HCT116 (cell line): Measurements from ENCODE around the gene HPCAL1. TPM values are rescaled to one million over a fixed set of nuclear protein-coding genes. Genes with fewer than 3 reads are reported as not detected.

Experiments
- ATAC-seq: fragments of 200-7000 bp; cut with Tn5 transposase; 2 replicates; pipeline ENCODE4 v1.9.1; 2020; ENCODE audit warnings: mild to moderate bottlenecking, moderate library complexity
- BruUV-seq: library from RNA; stranded (reverse); fragments of 400-500 nt; replicated peaks from 2 replicates; lab custom pipeline; 2021; lab: Mats Ljungman, UMichigan
- CTCF ChIA-PET: fragments of 300-600 bp; sonication (Branson Sonifier 250); formaldehyde crosslinking; loops from one replicate; lab custom pipeline; 2021; ENCODE audit warnings: antibody characterized with exemption; lab: Charles Lee
- POLR2A ChIA-PET: fragments of 300-600, 350-600 bp; sonication (Branson Sonifier 250); formaldehyde crosslinking; loops from one replicate; lab custom pipeline; 2021; ENCODE audit warnings: antibody characterized with exemption; lab: Charles Lee
- RAD21 ChIA-PET, 2 experiments: fragments of 300-600 bp; sonication (Branson Sonifier 250); formaldehyde crosslinking; loops; one replicate each; lab custom pipeline; 2023; ENCODE audit warnings: low total read pairs in 2 of 2; ENCODE audit not compliant: uncharacterized antibody in 2 of 2, unreplicated experiment in 2 of 2, low non-redundant PET in 1 of 2; lab: Charles Lee
- DNase-seq: peaks from one replicate; pipeline ENCODE4 v3.0.0-alpha.2; 2010; ENCODE audit warnings: low read depth, low spot score
- H2AFZ ChIP-seq: fragments of 200-600 bp; shearing (Covaris generic), sonication (generic); 2 replicates; pipeline ENCODE4 v1.6.1; 2017; ENCODE audit warnings: low read depth, mixed run types, mixed read lengths, antibody characterized with exemption, low read length; ENCODE audit not compliant: poor library complexity, severe bottlenecking
- H3K27ac ChIP-seq: 2 replicates; pipeline ENCODE4 v1.5.1; 2012; ENCODE audit warnings: low read depth, low read length
- H3K27me3 ChIP-seq: fragments of 200-600 bp; sonication (generic); 2 replicates; pipeline ENCODE4 v1.6.1; 2016; ENCODE audit warnings: mixed run types, low read length, mixed read lengths; ENCODE audit not compliant: insufficient read depth
- H3K36me3 ChIP-seq, 2 experiments: fragments of 200-500 bp in 1 of 2; fragments of 200-600 bp in 1 of 2; sonication (Bioruptor generic) in 1 of 2; sonication (generic) in 1 of 2; 2 replicates each; pipeline versions ENCODE4 v1.5.1 to v1.6.1; 2014 to 2016; ENCODE audit warnings: low read length in 2 of 2, inconsistent platforms in 1 of 2, mixed read lengths in 1 of 2, mixed run types in 1 of 2; ENCODE audit not compliant: insufficient read depth in 2 of 2, control insufficient read depth in 1 of 2
- H3K4me1 ChIP-seq, 2 experiments: fragments of 200-600 bp in 1 of 2; sonication (generic) in 1 of 2; 2 replicates each; pipeline versions ENCODE4 v1.5.1 to v1.6.1; 2012 to 2017; ENCODE audit warnings: low read length in 2 of 2, inconsistent platforms in 1 of 2, mild to moderate bottlenecking in 1 of 2, mixed read lengths in 1 of 2, mixed run types in 1 of 2, moderate library complexity in 1 of 2; ENCODE audit not compliant: insufficient read depth in 2 of 2, control insufficient read depth in 1 of 2
- H3K4me2 ChIP-seq: fragments of 200-600 bp; sonication (generic); 2 replicates; pipeline ENCODE4 v1.6.1; 2017; ENCODE audit warnings: mixed run types, low read length, mixed read lengths
- H3K4me3 ChIP-seq, 2 experiments: fragments of 200-600 bp in 1 of 2; sonication (generic) in 1 of 2; replicated peaks in 1 of 2; 2 replicates each; pipeline ENCODE4 v1.5.1; 2011 to 2016; ENCODE audit warnings: low read length in 2 of 2, control low read depth in 1 of 2, low read depth in 1 of 2, mild to moderate bottlenecking in 1 of 2, mixed read lengths in 1 of 2, mixed run types in 1 of 2
- H3K79me2 ChIP-seq: fragments of 200-600 bp; sonication (generic); 2 replicates; pipeline ENCODE4 v1.6.1; 2017; ENCODE audit warnings: mild to moderate bottlenecking, mixed run types, low read length, moderate library complexity, mixed read lengths; ENCODE audit not compliant: insufficient read depth
- H3K9ac ChIP-seq: fragments of 200-600 bp; sonication (generic); 2 replicates; pipeline ENCODE4 v1.6.1; 2016; ENCODE audit warnings: low read length, mixed read lengths
- H3K9me2 ChIP-seq: fragments of 200-600 bp; sonication (generic), shearing (Covaris generic); 2 replicates; pipeline ENCODE4 v1.6.1; 2017; ENCODE audit warnings: mixed run types, mild to moderate bottlenecking, moderate library complexity; ENCODE audit not compliant: insufficient read depth
- H3K9me3 ChIP-seq, 2 experiments: fragments of 200-500 bp in 1 of 2; fragments of 200-600 bp in 1 of 2; sonication (Bioruptor generic) in 1 of 2; sonication (generic) in 1 of 2; 2 replicates each; pipeline ENCODE4 v1.6.1; 2014 to 2017; ENCODE audit warnings: low read length in 2 of 2, mixed read lengths in 2 of 2, inconsistent platforms in 1 of 2, low read depth in 1 of 2, mild to moderate bottlenecking in 1 of 2, mixed run types in 1 of 2, moderate library complexity in 1 of 2; ENCODE audit not compliant: control insufficient read depth in 1 of 2, insufficient read depth in 1 of 2
- H4K20me1 ChIP-seq: fragments of 200-600 bp; sonication (generic), shearing (Covaris generic); 2 replicates; pipeline ENCODE4 v1.6.1; 2017; ENCODE audit warnings: mixed run types, mild to moderate bottlenecking, moderate library complexity; ENCODE audit not compliant: insufficient read depth
- CEBPB ChIP-seq: IDR thresholded peaks from 2 replicates; pipeline ENCODE4 v1.6.1; 2012; ENCODE audit warnings: low read depth
- CTCF ChIP-seq, 3 experiments: fragments of 200-600 bp in 1 of 3; sonication (generic) in 1 of 3; IDR thresholded peaks in 2 of 3; conservative IDR thresholded peaks in 1 of 3; 2 replicates each; pipeline ENCODE4 v1.5.1; 2012 to 2017; ENCODE audit warnings: low read depth in 2 of 3, low read length in 2 of 3, antibody characterized with exemption in 1 of 3, borderline replicate concordance in 1 of 3, control low read depth in 1 of 3, mild to moderate bottlenecking in 1 of 3, mixed read lengths in 1 of 3, mixed run types in 1 of 3, moderate library complexity in 1 of 3; ENCODE audit not compliant: insufficient read depth in 1 of 3
- POLR2A ChIP-seq: IDR thresholded peaks from 2 replicates; pipeline ENCODE4 v1.7.0; 2011; ENCODE audit warnings: borderline replicate concordance; ENCODE audit not compliant: insufficient read depth, insufficient read length; ENCODE audit errors: extremely low read depth
- POLR2AphosphoS5 ChIP-seq: IDR thresholded peaks from 2 replicates; pipeline ENCODE4 v1.6.1; 2011; ENCODE audit warnings: mild to moderate bottlenecking, low read depth, low read length, moderate library complexity
- SIN3A ChIP-seq: IDR thresholded peaks from 2 replicates; pipeline ENCODE4 v1.6.1; 2012; ENCODE audit warnings: low read depth
- TCF7L2 ChIP-seq: IDR thresholded peaks from 2 replicates; pipeline ENCODE4 v1.7.0; 2011; ENCODE audit warnings: borderline replicate concordance, inconsistent platforms; ENCODE audit not compliant: insufficient read depth, insufficient read length; ENCODE audit errors: extremely low read depth
- ZFX ChIP-seq: fragments of 450-650 bp; IDR thresholded peaks from 2 replicates; pipeline ENCODE4 v1.6.1; 2017
- intact Hi-C: fragments of 100-400 bp; cut with micrococcal nuclease; formaldehyde crosslinking; loops from 2 replicates; pipeline ENCODE4 v1.10.0; 2022
- total RNA-seq: library from RNA; stranded (reverse); gene quantifications from one replicate; pipeline ENCODE4 v1.2.1, GENCODE V29; 2021; ENCODE audit not compliant: unreplicated experiment

HPCAL1 gene
- total RNA-seq, 1 experiment from 2014 or later = 111 TPM

- no peak overlapping the region for H3K9ac ChIP-seq
- no peak overlapping the region for H3K27ac ChIP-seq
- H3K79me2 ChIP-seq = peaks cover 60% of the 10 kb centered on the region
- no peaks in the 10 kb centered on the region for H3K9me2 ChIP-seq
- H3K27me3 ChIP-seq = no peaks in the 10 kb centered on the region
- no peak overlapping the region for H2AFZ ChIP-seq
- ChIA-PET RAD21 (no interaction called here), CTCF (no interaction called here), POLR2A (no interaction called here)
- H4K20me1 ChIP-seq = no peaks in the 10 kb centered on the region
- no TSS peak for BruUV-seq
- intact Hi-C loops = no loop called here
- no peaks in the 10 kb centered on the region for H3K9me3 ChIP-seq
- no peak overlapping the region for H3K4me2 ChIP-seq
- H3K36me3 ChIP-seq = no peaks in the 10 kb centered on the region
- no peak for TF ChIP-seq ZFX
- TF ChIP-seq CTCF (IDR thresholded peaks at IDR 0.05 in 2 of 3, conservative IDR thresholded peaks at IDR 0.05 in 1 of 3; ENCODE audit: borderline replicate concordance in 1 of 3, insufficient read depth in 1 of 3, low read depth in 2 of 3, low read length in 2 of 3) = no peak
- TF ChIP-seq POLR2AphosphoS5 = no peak
- TF ChIP-seq CEBPB = no peak
- no peak for TF ChIP-seq SIN3A
- TF ChIP-seq TCF7L2 = no peak
- TF ChIP-seq POLR2A = no peak
- DNase-seq (no peak), ATAC-seq (no peak)
- no peak overlapping the region for H3K4me3 ChIP-seq
- H3K4me1 ChIP-seq = no peaks in the 10 kb centered on the region; a peak in 1 of 4 replicates
These were observed 75.5 kb downstream of the HPCAL1 start for GRCh38 chr2:10378189-10378588.
